Activated T-cell treated with anti-CD3 and anti-CD28 coated beads for 48 hours (primary cell): ENCODE measurements around the gene RGS3.
"Not testable (repeated sequence)": the region's sequence is repeated elsewhere in the genome, so short reads cannot be mapped to it uniquely, and the experiment has no call there.

Experiments
- DNase-seq: peaks from one replicate; pipeline ENCODE4 v3.0.0-alpha.2; 2020; ENCODE audit warnings: low read depth

RGS3 gene

GRCh38 chr9:113488490-113488889, 25.0 kb downstream of the RGS3 start:
- no peak for DNase-seq

- DNase-seq: not testable (repeated sequence)
Observed at GRCh38 chr9:113491147-113491546, 27.6 kb downstream of the RGS3 start.

- DNase-seq: no peak
Observed at GRCh38 chr9:113492343-113493202, 29.0 kb downstream of the RGS3 start.

- DNase-seq: no peak
Observed at GRCh38 chr9:113493203-113493520, 29.6 kb downstream of the RGS3 start.

GRCh38 chr9:113495526-113495925, 32.0 kb downstream of the RGS3 start:
- DNase-seq: no peak

- DNase-seq: no peak
Observed at GRCh38 chr9:113497051-113497450, 33.5 kb downstream of the RGS3 start.

- no peak for DNase-seq
Observed at GRCh38 chr9:113499153-113499875, 35.8 kb downstream of the RGS3 start.

- no peak for DNase-seq
Observed at GRCh38 chr9:113499876-113500497, 36.5 kb downstream of the RGS3 start.

GRCh38 chr9:113501129-113501686, 37.7 kb downstream of the RGS3 start:
- no peak for DNase-seq

GRCh38 chr9:113501852-113502251, 38.3 kb downstream of the RGS3 start:
- DNase-seq: no peak

- DNase-seq: no peak
Observed at GRCh38 chr9:113502427-113503034, 39.0 kb downstream of the RGS3 start.

- no peak for DNase-seq
Observed at GRCh38 chr9:113503131-113503541, 39.6 kb downstream of the RGS3 start.

- no peak for DNase-seq
Observed at GRCh38 chr9:113503613-113504211, 40.2 kb downstream of the RGS3 start.

GRCh38 chr9:113504725-113505590, 41.4 kb downstream of the RGS3 start:
- DNase-seq: no peak

GRCh38 chr9:113506090-113506589, 42.6 kb downstream of the RGS3 start:
- DNase-seq: no peak

GRCh38 chr9:113507256-113507655, 43.7 kb downstream of the RGS3 start:
- DNase-seq: no peak

- DNase-seq: no peak
Observed at GRCh38 chr9:113508111-113508749, 44.7 kb downstream of the RGS3 start.

GRCh38 chr9:113509463-113509862, 45.9 kb downstream of the RGS3 start:
- DNase-seq: no peak

GRCh38 chr9:113511047-113511521, 47.6 kb downstream of the RGS3 start:
- no peak for DNase-seq
